Lung (tissue), 12 donors: Measurements from ENCODE around the gene EBF3. TPM values are rescaled to one million over a fixed set of nuclear protein-coding genes. Genes with fewer than 3 reads are reported as not detected.

Experiments used
- ATAC-seq: fragments of 200-7000 bp; cut with Tn5 transposase; one replicate; pipeline ENCODE4 v1.9.1; 2020; ENCODE audit warnings: moderate number of reproducible peaks; ENCODE audit not compliant: insufficient read depth, low FRiP score
- DNase-seq, 3 donors: peaks; one replicate each; pipeline ENCODE4 v3.0.0-alpha.2; 2013 to 2017
- H3K27ac ChIP-seq, 2 donors: one replicate each; pipeline ENCODE4 v1.5.1; 2013; ENCODE audit warnings: mild to moderate bottlenecking in 2 of 2, moderate library complexity in 2 of 2, control low read depth in 1 of 2, inconsistent platforms in 1 of 2, low read depth in 1 of 2, low read length in 1 of 2
- H3K27me3 ChIP-seq, 3 donors: one replicate each; pipeline ENCODE4 v1.5.1; 2013; ENCODE audit warnings: low read length in 2 of 3; ENCODE audit not compliant: control insufficient read depth in 3 of 3, insufficient read depth in 3 of 3
- H3K36me3 ChIP-seq, 4 donors: one replicate each; pipeline ENCODE4 v1.5.1; 2013; ENCODE audit warnings: low read length in 4 of 4, mild to moderate bottlenecking in 1 of 4, moderate library complexity in 1 of 4; ENCODE audit not compliant: control insufficient read depth in 4 of 4, insufficient read depth in 4 of 4
- H3K4me1 ChIP-seq, 5 donors: one replicate each; pipeline ENCODE4 v1.5.1; 2013; ENCODE audit warnings: low read length in 5 of 5, mild to moderate bottlenecking in 2 of 5, moderate library complexity in 1 of 5; ENCODE audit not compliant: control insufficient read depth in 5 of 5, insufficient read depth in 5 of 5
- H3K4me3 ChIP-seq: one replicate; pipeline ENCODE4 v1.5.1; 2013; ENCODE audit warnings: mild to moderate bottlenecking, control low read depth, moderate library complexity
- H3K9ac ChIP-seq, 2 donors: one replicate each; pipeline ENCODE4 v1.5.1; 2013; ENCODE audit warnings: low read length in 2 of 2, control low read depth in 1 of 2; ENCODE audit not compliant: insufficient read depth in 1 of 2
- H3K9me3 ChIP-seq, 4 donors: one replicate each; pipeline ENCODE4 v1.5.1; 2013; ENCODE audit warnings: low read length in 3 of 4, mild to moderate bottlenecking in 1 of 4, moderate library complexity in 1 of 4; ENCODE audit not compliant: control insufficient read depth in 4 of 4, insufficient read depth in 3 of 4
- WGBS, 2 donors: extraction: QIAGEN DNeasy Blood & Tissue Kit; methylation state at CpG; one replicate each; pipeline ENCODE4 v1.1.7; 2013; 5-methylcytosine and 5-hydroxymethylcytosine counted together
- polyA plus RNA-seq, 2 donors: library from polyadenylated mRNA; stranded (reverse); fragments of 200-250 nt; gene quantifications; one replicate each; pipeline ENCODE4 v1.2.1, GENCODE V29; 2013
- total RNA-seq, 2 donors: library from RNA; depleted of rRNA in 1 of 2; stranded (reverse); fragments of >200 nt in 1 of 2; gene quantifications; one replicate each; pipeline ENCODE4 v1.2.1, GENCODE V29; 2014 to 2021
- TF ChIP-seq, protein P1 (sequence below): IDR thresholded peaks from 2 replicates; pipeline ENCODE4 v1.5.1; 2012; ENCODE audit warnings: mild to moderate bottlenecking; ENCODE audit errors: control extremely low read depth, extremely low read depth
- donor health status: control.
- donor health status: control.
- donor health status: Bipolar disorder and iron deficiency.
- donor health status: healthy.
- donor health status: DM: yes; HTN: yes; CAD: no.

EBF3 gene
- total and polyA plus RNA-seq, 4 donors, result 0.06 to 1.1 (median 0.08) TPM; not detected in 1

DNA sequence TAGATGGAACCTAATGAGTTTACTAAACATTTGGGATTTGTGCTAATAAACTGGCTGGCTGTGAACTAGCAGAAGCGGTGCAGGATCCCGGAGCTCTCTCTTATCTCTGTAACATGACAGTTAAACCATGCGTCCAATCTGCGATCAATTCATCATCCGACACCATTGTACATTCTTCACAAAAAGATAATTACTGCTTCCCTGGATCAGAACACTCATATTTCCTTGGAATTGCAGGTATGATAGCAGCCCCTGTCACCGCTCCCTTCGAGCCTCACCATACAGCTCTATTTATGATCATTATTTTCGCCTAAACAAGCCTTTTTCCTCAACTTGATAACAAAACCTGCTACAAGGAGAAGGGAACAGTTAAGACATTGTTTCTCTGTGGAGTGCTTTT, 18.5 kb downstream of the EBF3 start:
- Histone ChIP-seq H3K4me1 (peaks cover 0 to 21% (median 6%) of the 10 kb centered on the region in 5 donors), H3K9ac (peak overlapping the region in 1 of 2 donors; percentile 71), H3K4me3 (no peak overlapping the region), H3K27me3 (peaks cover 0 to 9% (median 0%) of the 10 kb centered on the region in 3 donors), H3K27ac (peak overlapping the region in 1 of 2 donors; percentile 92), H3K9me3 (no peaks in the 10 kb centered on the region), H3K36me3 (no peaks in the 10 kb centered on the region)
- ATAC-seq (no peak), DNase-seq (no peak)
- TF ChIP-seq, protein P1, sequence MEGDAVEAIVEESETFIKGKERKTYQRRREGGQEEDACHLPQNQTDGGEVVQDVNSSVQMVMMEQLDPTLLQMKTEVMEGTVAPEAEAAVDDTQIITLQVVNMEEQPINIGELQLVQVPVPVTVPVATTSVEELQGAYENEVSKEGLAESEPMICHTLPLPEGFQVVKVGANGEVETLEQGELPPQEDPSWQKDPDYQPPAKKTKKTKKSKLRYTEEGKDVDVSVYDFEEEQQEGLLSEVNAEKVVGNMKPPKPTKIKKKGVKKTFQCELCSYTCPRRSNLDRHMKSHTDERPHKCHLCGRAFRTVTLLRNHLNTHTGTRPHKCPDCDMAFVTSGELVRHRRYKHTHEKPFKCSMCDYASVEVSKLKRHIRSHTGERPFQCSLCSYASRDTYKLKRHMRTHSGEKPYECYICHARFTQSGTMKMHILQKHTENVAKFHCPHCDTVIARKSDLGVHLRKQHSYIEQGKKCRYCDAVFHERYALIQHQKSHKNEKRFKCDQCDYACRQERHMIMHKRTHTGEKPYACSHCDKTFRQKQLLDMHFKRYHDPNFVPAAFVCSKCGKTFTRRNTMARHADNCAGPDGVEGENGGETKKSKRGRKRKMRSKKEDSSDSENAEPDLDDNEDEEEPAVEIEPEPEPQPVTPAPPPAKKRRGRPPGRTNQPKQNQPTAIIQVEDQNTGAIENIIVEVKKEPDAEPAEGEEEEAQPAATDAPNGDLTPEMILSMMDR, result no peak
- 86 to 91% methylated on average over 8 of the region's 8 CpGs for WGBS, 2 donors

DNA sequence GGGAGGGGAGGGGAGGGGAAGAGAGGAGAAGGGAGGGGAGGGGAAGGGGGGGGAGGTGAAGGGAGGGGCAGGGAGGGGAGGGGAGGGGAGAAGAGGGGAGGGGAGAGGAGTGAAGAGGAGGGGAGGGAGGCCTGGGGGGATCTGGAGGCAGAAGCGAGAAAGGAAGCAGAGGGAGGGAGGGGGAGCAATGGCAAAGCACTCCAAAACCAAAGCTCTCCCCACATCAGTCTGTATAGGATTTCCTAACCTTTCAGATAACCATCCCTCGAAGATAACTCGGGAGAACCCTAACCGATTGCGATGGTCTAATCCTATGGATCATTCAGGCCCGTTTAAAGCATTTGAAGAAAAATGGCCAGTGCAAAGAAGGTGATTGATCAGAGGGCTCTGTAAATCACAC, 19.0 kb downstream of the EBF3 start:
- Histone ChIP-seq H3K4me3 (no peak overlapping the region), H3K36me3 (no peaks in the 10 kb centered on the region), H3K4me1 (peaks cover 0 to 17% (median 6%) of the 10 kb centered on the region in 5 donors), H3K9me3 (no peaks in the 10 kb centered on the region), H3K9ac (no peak overlapping the region), H3K27me3 (peaks cover 0 to 4% (median 0%) of the 10 kb centered on the region in 3 donors), H3K27ac (peak overlapping the region in 1 of 2 donors; percentile 92)
- ATAC-seq, result no peak
- WGBS, 2 donors, result 66 to 88% methylated on average over 6 of the region's 6 CpGs
- peak in 1 of 3 donors; percentile 11 for DNase-seq
- TF ChIP-seq, protein P1, result no peak

DNA sequence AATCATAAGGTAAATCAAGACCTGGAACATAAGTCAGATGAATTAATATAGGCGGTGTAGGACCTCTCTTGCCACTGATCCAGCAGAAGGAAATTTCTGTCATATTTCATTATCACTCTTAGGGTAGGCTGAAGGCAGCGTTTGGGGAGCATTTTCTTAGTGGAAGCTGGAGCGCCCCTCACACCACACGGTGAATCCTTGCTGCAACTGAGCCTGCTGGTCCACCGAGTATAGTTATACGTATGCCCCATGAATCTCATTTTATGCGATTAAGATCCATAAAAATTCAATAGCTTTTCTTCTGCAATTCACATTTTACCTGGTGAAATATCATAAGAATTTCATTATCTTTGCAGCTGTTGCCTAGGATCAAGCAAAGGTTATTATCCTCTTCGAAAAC, 19.6 kb downstream of the EBF3 start:
- Histone ChIP-seq H3K4me3 (no peak overlapping the region), H3K36me3 (no peaks in the 10 kb centered on the region), H3K27ac (no peak overlapping the region), H3K9ac (no peak overlapping the region), H3K9me3 (no peaks in the 10 kb centered on the region), H3K27me3 (peaks cover 0 to 4% (median 0%) of the 10 kb centered on the region in 3 donors), H3K4me1 (peaks cover 0 to 12% (median 3%) of the 10 kb centered on the region in 5 donors)
- WGBS, 2 donors, result 92 to 95% methylated on average over 8 of the region's 8 CpGs
- TF ChIP-seq, protein P1, result no peak
- ATAC-seq, result no peak
- no peak for DNase-seq
